CD4-positive, alpha-beta T cell treated with Interleukin-15 for 4 hours (primary cell): ENCODE measurements around the gene ERN1.
A peak's percentile ranks its signal among the peaks of the same experiment; 100 is the strongest.

Experiments
- DNase-seq: peaks from one replicate; pipeline ENCODE4 v3.0.0-alpha.2; 2020; ENCODE audit warnings: low spot score

The ERN1 gene

DNA sequence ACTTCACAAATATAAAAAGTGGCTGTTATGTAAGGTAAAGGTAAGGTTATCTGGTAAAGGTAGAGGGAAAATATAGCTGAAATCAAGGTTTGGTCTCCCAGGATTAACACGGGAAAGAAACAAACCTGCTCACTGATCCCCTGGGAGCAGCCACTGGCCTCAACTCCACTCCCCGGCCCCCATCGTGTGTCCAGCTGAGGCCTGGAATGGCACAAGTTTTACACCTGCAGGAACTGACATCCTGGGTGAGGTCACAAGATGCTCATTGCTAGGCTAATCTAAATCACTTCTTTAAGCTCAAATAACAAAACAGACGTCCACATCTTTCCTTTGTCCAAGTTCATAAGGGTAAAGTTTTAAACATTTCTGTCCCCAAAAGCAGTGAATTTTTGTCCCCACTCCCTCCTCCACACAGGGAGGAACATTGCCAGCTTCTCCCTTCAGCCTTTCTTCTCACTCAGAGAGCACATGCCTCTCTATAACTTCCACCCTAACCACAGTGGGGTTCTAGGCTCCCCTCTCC is 46.3 kb downstream of the ERN1 start:
- no peak for DNase-seq

DNA sequence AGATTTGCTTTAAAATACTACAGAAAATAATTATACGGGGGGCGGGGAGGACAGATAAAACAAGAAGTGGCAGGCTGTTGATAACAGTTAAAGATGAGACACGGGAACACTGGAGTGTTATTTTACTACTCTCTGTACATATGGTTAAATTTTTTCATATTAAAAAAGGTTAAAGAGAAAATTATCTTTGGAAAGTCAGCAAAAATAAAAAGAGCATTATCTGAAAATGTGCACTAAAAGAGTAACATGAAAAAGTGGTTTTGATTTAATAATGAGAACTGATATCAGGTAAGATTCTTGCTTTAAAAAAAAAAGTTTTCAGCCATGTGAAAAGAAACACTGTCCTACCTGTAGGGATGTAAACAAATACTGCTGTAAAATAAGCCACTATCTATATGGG is 46.9 kb downstream of the ERN1 start:
- DNase-seq, result no peak

DNA sequence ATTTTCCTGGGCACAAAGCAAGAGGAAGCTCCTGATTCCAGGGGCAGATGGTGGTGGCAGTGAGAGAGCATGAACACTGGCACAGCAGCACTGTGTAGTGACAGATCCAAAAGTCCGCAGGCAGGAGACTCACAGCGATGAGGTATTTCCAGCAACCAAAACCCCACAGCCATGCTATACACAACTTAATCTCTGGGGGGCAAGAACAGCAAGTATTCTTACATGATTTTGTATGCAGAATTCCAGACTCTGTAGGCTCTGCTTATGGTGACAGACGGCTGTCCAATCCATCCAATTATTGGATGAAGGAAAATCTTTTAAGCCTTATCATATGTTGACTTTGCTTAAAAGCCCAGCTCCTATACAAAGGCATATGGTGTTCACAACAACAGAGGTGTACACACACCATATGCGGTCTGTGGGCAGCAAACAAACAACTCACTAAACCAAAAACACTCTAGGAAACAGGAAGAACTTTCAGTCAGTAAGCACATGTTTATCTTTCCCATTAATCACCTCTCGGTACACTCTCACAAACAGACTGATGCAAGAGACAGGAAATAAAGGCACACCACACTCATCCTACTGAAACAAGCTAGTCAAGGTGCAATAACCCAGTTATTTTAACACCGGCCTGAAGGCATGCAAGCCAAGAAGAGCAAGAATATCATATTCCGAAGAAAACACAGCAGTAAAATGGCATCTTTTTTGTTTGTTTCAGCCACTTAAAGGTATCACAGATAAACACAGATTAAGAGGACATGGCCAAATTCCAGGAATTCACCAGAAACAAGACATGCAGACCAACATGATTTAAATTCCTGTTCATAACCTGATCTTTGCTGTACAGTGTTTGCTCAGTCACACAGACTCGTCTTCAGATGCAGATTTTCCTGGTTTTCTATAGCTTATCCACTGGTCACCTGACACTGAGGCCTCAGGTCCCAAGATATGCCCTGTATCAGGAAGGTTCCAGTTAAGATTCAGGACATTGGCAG is 47.8 kb downstream of the ERN1 start:
- peak; percentile 71 for DNase-seq

DNA sequence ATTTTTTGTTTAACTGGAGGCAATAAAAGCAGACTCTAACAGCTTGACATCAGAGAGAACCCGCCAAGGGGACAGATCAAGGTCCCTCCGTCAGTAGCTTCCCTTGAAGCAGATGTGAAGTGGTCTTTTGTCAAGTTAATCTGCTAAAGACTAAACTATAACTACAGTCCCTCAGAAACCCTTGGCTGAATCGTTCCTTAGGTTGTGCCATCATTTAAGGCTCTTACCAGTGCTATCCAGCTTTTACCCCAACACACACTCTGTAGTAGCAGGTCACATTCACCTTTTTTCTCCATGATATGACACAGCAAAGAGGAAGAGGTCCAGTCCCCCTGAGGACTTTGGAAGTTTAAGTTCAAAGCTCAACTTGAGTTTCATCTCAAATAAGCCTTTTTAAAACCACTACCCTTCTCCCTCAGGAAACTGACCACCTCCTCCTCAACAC is 49.7 kb downstream of the ERN1 start:
- no peak for DNase-seq

DNA sequence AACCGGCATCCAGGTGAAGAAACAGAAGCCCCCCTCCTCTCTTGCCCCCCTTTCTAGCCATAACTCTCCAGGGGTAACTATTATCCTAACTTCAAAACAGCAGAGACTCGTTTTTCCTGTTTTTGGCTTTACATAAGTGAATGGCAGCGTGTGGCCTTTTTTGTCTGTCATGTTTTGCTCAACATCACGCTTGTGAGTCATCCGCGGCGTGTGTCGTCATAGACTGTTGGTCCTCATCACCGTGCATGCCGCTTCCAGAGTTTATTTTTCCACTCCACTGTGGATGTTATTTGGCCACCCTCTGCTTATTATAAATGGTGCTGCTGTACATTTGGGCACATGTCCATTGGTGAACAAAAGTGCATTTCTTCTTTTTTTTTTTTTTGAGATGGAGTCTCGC is 52.6 kb downstream of the ERN1 start:
- DNase-seq, result no peak

DNA sequence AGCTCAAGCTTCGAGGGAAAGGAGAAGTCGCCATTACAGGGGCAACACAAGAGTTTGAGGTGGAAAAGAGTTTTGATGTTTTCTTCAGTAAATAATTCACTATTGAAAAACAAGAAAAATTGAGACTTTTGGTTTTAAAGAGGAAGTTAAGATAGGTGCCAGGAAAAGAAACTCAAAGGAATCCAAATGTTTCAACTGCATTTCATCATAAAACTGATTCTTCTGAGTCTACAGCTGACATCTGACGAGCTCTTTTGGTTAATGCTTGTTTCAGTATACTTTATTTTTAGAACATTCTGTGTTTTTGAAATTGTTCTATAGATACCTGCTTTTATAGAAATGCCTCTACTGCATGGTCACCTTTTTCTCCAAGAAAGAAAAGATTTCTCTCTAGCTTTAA is 54.0 kb downstream of the ERN1 start:
- no peak for DNase-seq

DNA sequence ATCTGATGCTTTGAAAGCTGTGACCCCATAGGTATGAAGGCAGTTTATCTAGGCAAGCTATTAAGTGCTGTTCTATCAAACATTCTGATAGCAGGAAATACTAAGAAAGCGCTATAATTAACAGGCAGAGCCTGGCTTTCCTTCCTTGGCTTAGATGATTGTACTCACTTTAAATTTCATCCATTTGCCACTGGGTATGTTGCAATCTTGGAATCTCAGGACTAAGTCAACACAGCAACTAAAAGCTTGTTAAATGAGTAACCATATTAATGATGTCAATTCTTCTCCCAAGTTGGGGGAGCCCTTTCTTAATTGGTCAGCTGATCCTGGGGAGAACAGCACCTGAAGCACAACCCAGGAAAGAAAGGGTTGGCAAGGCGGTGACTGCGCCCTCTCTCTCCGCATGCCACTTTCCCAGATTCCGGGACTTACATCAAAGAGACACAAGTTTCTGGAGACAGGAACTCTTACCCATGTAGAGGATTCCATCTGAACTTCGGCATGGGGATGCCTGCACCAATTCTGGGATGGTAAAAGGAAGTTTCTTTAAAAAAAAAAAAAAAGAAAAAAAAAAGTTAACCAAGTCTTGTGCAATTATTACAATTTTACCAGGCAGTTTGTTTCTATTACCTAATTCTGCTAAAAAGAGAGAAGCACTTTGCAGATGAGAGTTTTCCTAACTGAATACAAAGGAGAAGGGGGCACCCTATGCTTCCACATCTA is 55.1 kb downstream of the ERN1 start:
- no peak for DNase-seq

DNA sequence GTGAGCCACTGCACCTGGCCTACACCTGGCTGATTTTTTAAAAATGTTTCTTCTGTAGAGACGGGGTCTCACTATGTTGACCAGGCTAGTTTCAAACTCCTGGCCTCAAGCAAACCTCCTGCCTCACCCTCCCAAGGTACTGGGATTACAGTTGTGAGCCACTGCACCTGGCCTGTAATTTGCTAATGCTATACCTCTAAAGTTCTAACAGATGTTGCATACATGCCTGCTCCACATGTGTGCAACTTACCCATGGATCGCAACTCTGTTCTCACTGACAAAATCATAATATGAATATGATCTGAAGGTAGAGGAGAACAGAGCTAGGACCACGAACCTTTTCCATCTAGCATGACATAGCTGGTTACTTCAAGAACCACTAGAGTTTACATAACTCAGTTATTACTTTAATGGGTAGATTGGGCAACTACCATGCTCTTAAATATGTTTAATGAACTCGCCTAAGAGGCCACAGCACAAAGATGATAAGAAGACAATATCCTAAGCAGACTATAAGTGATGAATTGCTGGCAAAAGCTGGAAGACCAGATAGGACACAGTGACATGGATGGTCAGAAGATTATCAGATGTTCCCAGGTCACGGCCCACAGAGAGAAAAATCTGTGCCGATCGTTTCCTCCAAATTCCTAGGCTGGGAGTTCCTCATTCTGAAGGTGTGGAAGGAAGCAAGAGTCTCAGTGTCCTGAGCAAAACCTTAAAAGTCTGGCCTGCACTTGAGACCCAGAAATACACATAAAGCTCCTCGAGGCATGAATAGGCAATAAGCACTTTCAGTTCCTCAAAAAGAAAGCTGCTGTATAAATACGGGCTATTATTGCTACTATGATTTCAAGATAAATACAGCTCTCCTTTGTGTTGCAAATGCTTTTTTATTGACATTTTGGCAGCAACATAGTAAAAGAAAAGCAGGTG is 55.9 kb downstream of the ERN1 start:
- DNase-seq, result no peak

DNA sequence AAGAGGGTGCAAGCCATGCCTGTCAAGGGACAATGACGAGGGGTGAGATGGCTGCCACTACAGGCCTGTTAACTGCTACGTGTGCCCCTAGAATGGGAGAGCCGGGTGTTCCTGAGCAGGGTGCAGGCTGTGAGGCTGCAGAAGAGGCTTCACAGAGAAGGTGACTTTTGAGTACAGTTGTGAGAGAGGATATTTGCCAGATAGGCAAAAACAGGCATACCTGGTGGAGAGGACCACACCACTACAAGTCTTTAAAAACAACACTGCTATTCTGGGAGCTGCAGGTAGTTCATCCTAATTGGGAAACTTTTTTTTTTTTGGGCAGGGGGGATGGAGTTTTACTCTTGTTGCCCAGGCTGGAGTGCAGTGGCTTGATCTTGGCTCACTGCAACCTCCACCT is 58.8 kb downstream of the ERN1 start:
- DNase-seq, result no peak

DNA sequence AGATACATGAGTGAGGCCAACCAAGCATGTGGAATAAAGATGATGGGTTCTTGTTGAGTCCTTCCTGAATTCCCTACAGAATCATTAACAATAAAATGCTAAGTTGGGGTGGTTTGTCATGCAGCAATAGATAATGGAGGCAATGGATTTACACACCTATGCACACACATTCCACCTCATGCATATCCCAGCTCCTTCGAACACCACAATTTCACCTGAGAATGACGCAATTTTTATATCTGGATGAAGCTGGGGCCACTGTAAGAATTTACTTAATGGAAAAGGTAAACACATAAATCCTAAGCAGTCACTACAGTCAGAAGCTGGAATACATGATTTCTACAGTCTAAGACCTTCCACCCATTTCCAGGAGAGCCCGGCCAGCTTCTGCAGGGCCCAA is 59.7 kb downstream of the ERN1 start:
- no peak for DNase-seq

DNA sequence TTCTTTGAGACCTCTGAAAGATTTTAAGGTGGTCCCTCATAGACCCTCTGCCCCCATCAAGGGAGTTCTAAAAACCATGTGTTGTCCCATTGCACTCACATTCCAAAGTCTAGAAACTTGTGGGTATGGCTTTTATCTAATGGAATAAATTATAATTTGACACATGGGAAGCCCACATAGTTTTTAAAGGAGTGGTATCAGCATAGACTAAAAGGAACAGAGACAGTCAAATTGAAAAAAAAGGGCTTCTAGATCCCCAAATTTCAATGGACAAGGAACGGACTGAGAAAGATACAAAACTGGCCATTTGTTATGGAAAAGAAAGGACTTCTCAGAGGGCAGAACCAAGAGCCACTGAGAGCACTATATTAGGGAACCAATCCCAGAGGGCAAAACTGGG is 60.8 kb downstream of the ERN1 start:
- DNase-seq, result no peak

DNA sequence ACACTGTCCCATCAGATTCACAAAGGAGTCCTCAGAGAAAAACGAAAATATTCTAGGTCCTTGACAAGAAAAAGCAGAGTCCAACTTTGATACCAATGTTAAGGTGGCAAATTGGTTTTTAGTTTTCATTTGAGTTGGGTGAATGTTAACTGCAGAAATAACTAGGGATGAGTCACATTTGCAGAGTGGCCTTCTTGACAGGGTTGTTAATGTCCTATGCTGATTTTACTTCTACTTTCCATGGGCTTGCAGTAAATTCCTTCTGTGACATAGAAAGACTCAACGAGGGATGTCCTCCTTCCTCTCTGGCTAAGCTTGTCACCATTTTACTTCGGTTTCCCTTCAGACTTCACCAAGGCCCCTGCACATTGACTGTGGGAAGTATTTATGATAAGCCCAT is 62.3 kb downstream of the ERN1 start:
- DNase-seq, result no peak

DNA sequence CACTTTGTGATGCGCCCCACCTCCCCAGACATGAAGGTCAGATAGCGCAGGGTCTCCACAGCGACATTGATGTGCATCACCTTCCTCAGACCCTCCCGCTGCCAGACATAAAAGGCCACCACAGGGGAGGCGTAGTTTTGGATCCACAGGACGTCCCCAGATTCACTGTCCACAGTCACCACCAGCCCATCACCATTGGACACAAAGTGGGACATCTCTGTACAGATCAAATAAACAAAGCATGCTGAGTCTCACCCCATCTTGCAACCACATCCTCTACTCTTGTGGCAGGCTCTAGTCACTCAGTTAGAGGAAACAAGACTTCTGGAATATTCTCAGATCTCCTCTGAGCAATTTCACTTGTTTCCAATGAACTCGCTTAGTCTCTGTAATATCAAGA is 63.2 kb downstream of the ERN1 start:
- peak; percentile 73 for DNase-seq

DNA sequence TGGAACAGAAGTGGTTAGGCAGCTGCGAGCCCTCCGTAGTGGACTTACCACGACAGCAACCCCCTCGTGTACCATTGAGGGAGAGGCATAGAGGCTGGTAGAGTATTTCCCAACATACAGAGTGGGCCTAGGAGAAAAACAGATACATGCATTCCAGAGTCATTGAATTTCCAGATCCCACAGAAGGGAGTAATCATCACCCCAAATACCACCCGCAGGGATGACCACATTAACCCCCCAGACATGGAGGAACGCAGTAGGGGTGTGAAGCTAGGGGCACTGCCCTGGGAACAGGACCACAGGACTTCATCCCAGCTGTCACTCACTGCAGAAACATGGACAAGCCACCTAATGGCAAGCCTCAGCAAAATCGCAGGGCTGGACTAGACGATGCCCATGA is 64.8 kb downstream of the ERN1 start:
- DNase-seq, result no peak

DNA sequence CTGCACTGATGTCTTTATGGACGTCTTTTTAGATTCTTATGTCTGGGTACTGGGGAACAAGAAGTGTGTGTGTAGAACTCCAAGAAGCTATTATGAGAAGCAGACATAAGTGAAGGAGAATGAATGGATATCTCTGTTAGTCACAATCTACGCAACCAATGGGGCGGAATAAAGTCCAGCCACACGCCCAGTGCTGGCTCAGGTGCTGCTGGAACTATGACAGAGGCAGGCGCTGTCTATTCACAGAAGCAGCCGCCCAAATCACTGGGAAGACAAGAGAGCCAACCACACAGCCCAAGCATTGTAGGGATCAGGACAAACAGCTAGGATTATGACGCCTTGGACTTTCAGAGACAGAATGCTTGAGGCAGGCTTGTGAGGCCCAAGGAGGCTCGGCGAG is 65.6 kb downstream of the ERN1 start:
- DNase-seq, result no peak

DNA sequence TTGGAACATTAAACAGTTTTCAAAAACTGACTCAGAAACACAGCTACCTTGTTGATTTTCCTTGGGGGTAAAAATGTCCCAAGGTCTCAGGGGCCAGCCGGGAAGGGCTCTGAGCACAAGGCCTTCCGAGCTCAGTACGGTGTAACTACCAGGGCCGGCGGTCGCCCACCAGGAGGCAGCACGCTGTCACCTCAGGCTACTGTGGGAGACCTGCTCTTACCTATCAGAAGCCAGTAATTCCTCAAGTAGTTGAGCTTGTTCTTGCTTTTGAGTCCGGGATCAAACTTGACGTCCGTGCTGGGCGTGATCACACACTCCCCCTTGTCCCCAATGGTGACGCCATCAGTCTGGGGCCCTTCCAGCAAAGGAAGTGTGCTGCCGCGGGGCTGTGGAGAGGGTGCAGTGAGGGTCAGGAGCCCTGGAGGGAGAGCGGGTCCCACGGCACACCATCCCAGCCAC is 66.1 kb downstream of the ERN1 start:
- peak; percentile 43 for DNase-seq

DNA sequence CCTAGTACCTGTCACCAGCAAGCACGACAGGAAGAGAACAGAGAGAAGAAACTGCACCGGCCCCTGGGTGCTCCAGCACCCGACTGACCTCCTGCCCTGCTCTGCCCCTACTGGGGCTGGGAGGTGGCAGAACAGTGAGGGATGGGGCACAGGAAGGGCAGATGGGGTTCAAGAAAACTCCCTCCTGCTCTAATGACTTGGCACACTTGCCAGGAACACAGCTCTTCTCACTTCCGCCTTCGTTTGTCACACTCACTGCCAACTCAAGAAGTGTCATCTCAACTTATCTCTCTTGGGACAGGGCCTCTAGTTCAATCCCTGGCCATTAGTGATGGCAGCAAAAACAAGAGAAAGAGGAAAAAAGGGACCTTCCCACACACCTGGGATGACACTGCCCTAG is 66.9 kb downstream of the ERN1 start:
- DNase-seq, result peak; percentile 36

DNA sequence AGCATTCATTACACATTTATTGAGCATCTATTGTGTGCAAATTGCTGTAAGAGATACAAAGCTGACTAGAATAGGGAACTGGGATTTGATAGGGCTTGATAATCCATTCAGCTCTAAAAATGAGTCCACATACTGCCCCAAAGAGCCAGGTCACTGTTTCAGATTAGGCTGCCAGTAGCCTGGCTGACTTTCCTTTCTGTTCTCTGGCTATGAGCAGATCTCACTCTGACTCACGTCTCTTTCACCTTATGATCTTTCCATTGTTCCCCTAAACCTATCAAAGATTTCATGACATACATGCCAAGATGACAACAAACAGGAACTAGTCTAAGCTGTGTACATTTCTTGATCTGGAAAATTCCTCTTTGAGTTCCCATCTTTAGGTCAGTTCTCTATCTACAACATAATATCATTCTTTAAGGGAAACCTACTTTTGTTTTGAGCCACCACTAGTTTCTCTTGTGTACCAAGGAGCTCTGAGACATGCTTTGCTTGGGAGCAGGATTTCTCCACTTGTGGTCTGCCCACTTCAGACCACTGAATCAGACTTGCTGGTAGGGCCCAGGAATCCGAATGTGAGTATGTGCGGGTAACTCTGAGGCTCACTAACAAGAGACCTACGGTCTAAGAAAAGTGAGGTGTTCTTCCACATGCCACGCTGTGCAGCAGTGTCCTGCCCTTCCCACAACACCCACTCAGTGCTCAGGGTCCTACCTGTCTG is 68.6 kb downstream of the ERN1 start:
- peak; percentile 37 for DNase-seq

DNA sequence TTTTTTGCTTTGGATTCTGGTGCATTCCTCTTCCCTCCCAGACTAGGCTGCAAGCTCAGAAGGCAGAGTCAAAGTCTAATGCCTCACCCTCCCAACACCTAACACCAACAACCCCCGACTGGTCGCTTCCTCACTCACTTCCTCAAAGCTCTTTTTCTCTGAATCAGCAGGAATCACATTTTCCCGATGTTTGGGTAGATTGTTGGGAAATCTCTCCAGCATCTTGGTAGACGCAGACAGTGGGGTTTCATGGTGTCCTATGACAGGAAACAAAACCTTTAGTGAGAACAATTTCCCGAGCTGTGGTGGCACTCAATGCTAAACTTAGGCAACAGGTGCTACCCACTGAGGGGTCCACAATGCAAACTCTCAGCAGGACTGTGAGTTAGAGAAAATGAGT is 69.6 kb downstream of the ERN1 start:
- DNase-seq, result no peak

DNA sequence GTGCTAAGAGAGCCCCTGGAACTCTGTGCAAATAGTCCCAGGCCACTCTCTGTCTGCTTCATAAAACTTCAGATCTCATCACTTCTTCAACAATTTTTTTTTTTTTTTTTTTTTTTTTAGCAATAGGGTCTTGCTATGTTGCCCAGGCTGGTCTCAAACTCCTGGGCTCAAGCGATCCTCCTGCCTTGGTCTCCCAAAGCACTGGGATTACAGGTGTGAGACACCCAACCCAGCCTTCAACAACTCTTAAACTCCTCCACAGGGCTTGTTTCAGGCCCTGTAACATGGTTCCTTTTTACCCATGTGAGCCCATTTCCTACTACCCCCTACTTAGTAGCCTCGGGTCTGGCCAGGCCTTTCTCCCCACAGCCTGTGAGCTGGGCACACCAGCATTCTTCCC is 70.2 kb downstream of the ERN1 start:
- no peak for DNase-seq

DNA sequence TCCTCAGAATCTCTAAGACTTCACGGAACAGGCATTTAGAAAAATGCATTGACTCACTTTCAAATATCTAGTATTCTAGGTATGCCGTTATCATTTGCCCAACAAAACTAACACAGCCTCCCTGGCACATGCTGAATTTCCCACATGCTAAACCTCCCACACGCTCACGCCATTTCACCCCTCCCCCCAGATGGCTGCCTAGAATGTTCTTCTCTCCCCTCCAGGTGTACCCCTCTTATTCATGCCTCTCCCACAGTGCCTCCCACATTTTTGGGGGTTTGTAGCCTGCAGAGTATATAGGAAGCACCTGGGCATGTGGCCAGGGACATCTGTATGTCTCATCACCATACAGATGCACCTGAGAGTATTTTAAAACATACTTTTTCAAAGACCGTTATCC is 71.3 kb downstream of the ERN1 start:
- DNase-seq, result no peak
